C4-2B (cell line): ENCODE results near the gene LEPROT.

Experiments
- H3K27ac ChIP-seq: fragments of 450-650 bp; 2 replicates; pipeline ENCODE4 v1.5.1; 2017
- CTCF ChIP-seq: fragments of 450-650 bp; conservative IDR thresholded peaks from 2 replicates; pipeline ENCODE4 v1.5.1; 2017; ENCODE audit warnings: mild to moderate bottlenecking
- ZFX ChIP-seq: fragments of 450-650 bp; IDR thresholded peaks from 2 replicates; pipeline ENCODE4 v1.6.1; 2017

Gene LEPROT

GRCh38 chr1:65399003-65399402, 21.5 kb upstream of the LEPROT start:
- TF ChIP-seq CTCF, result no peak
- no peak for TF ChIP-seq ZFX
- H3K27ac ChIP-seq, result no peak overlapping the region

GRCh38 chr1:65401612-65402011, 18.9 kb upstream of the LEPROT start:
- TF ChIP-seq ZFX, result no peak
- no peak for TF ChIP-seq CTCF
- no peak overlapping the region for H3K27ac ChIP-seq

DNA sequence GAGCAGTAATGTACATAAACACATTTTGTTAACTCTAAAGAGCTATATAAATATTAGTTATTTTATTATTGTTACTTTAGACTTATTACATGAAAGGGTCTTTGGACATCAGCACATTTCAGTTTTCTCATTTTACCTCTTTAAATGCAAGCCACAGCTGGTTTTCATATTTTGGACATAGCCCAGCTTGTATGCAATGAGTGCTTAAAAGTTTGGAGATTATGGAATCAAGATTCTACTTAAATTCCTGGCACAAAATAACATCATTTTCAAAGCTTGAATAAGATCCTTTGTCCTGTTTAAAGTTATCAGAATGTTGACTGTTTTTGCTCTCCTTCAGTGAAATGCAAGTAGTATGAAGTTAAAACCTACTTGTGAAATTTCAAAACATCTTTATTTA, 15.5 kb upstream of the LEPROT start:
- TF ChIP-seq ZFX (no peak), CTCF (no peak)

GRCh38 chr1:65407877-65408276, 12.6 kb upstream of the LEPROT start:
- TF ChIP-seq ZFX (no peak), CTCF (no peak)

More for the DNA sequence above, 15.5 kb upstream of the LEPROT start:
- no peak overlapping the region for H3K27ac ChIP-seq

GRCh38 chr1:65409314-65409713, 11.2 kb upstream of the LEPROT start:
- TF ChIP-seq CTCF (no peak), ZFX (no peak)
- no peak overlapping the region for H3K27ac ChIP-seq

More at GRCh38 chr1:65407877-65408276, 12.6 kb upstream of the LEPROT start:
- no peak overlapping the region for H3K27ac ChIP-seq

- TF ChIP-seq ZFX, result no peak
- TF ChIP-seq CTCF, result no peak
- H3K27ac ChIP-seq, result no peak overlapping the region
These were observed 10.6 kb upstream of the LEPROT start for GRCh38 chr1:65409816-65410326.

DNA sequence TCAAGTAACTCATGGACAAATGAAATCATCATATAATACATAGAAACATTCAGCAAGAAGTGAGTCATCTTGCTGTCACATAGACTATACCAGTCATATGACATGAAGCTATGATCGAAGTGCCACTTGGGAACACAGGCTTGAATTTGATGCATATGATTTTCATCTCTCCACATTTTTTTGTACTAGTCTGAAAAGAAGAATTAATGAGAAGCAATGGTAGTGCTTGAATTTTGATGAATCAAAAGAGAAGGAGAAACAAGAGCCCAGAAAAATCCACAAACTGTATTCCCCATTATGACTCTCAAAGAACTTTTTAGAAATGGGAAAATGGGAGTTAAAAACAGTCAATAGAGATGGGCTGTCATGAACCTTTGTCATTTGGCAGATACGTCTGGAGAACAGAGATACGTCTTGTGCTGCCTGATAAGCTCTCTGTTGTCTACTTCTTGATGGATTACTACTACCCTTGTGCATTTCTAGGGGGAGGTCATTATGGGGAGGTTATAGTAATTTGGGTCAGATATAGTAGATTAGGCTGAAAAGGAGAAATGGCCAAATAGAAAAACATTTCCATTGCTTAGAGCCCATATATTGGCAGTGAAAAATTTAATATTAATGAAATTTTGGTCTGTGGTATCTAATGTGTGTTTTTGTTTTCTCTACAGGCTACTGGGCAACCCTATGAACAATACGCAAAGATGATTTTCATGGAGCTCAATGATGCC, 8.0 kb upstream of the LEPROT start:
- TF ChIP-seq CTCF, result no peak
- no peak for TF ChIP-seq ZFX

More for the DNA sequence above, 8.0 kb upstream of the LEPROT start:
- H3K27ac ChIP-seq, result no peak overlapping the region
